GM23338 (cell line): Measurements from ENCODE around the gene PPP1R2. TPM values are rescaled to one million over a fixed set of nuclear protein-coding genes. Genes with fewer than 3 reads are reported as not detected.

Source experiments
- ATAC-seq: fragments of 200-7000 bp; cut with Tn5 transposase; 3 replicates; pipeline ENCODE4 v1.9.1; 2020
- DNase-seq: peaks from one replicate; pipeline ENCODE4 v3.0.0-alpha.2; 2015; ENCODE audit warnings: low spot score
- H2AFZ ChIP-seq: fragments of 200-600 bp; sonication (generic); 2 replicates; pipeline ENCODE4 v1.8.0; 2016; ENCODE audit warnings: antibody characterized with exemption, mild to moderate bottlenecking, moderate library complexity
- H3F3A ChIP-seq: fragments of 200-600 bp; sonication (generic); replicated peaks from 2 replicates; pipeline ENCODE4 v1.8.0; 2017; ENCODE audit warnings: antibody characterized with exemption, mixed run types, low read depth
- H3K27ac ChIP-seq: fragments of 200-600 bp; sonication (generic); 2 replicates; pipeline ENCODE4 v1.6.1; 2016; ENCODE audit warnings: low read depth
- H3K27me3 ChIP-seq: fragments of 200-600 bp; sonication (generic); 2 replicates; pipeline ENCODE4 v1.8.0; 2016; ENCODE audit warnings: mild to moderate bottlenecking, mixed run types, moderate library complexity; ENCODE audit not compliant: insufficient read depth
- H3K36me3 ChIP-seq: fragments of 200-600 bp; sonication (generic); 2 replicates; pipeline ENCODE4 v1.8.0; 2016; ENCODE audit warnings: mild to moderate bottlenecking; ENCODE audit not compliant: insufficient read depth
- H3K4me1 ChIP-seq: fragments of 200-600 bp; sonication (generic); 2 replicates; pipeline ENCODE4 v1.8.0; 2016; ENCODE audit warnings: mild to moderate bottlenecking, moderate library complexity; ENCODE audit not compliant: insufficient read depth
- H3K4me2 ChIP-seq: fragments of 200-600 bp; sonication (generic); 2 replicates; pipeline ENCODE4 v1.7.1; 2017; ENCODE audit warnings: mixed run types
- H3K4me3 ChIP-seq: fragments of 200-600 bp; sonication (generic); 2 replicates; pipeline ENCODE4 v1.6.1; 2016; ENCODE audit warnings: mixed run types
- H3K79me2 ChIP-seq: fragments of 200-600 bp; sonication (generic); replicated peaks from 2 replicates; pipeline ENCODE4 v1.8.0; 2017; ENCODE audit warnings: mild to moderate bottlenecking; ENCODE audit not compliant: insufficient read depth
- H3K9me2 ChIP-seq: fragments of 200-600 bp; sonication (generic); 2 replicates; pipeline ENCODE4 v1.8.0; 2017; ENCODE audit not compliant: insufficient read depth
- H4K20me1 ChIP-seq: fragments of 200-600 bp; sonication (generic); replicated peaks from 2 replicates; pipeline ENCODE4 v1.8.0; 2017; ENCODE audit warnings: mild to moderate bottlenecking; ENCODE audit not compliant: insufficient read depth
- H3K27ac Mint-ChIP-seq: 2 replicates; pipeline ENCODE4 v1.8.0; 2020; ENCODE audit warnings: inconsistent platforms, mild to moderate bottlenecking, moderate library complexity, mixed read lengths
- H3K27me3 Mint-ChIP-seq: 3 replicates; pipeline ENCODE4 v1.8.0; 2022; ENCODE audit warnings: low read depth, mild to moderate bottlenecking, moderate library complexity, mixed read lengths, inconsistent platforms; ENCODE audit not compliant: insufficient read depth, poor library complexity
- H3K36me3 Mint-ChIP-seq: 3 replicates; pipeline ENCODE4 v1.8.0; 2021; ENCODE audit warnings: low read depth, mild to moderate bottlenecking, inconsistent platforms, moderate library complexity, mixed read lengths
- H3K4me1 Mint-ChIP-seq: 3 replicates; pipeline ENCODE4 v1.8.0; 2020; ENCODE audit warnings: mild to moderate bottlenecking, inconsistent platforms, mixed read lengths
- H3K4me3 Mint-ChIP-seq: 3 replicates; pipeline ENCODE4 v1.8.0; 2021; ENCODE audit warnings: moderate library complexity, mild to moderate bottlenecking, inconsistent platforms, mixed read lengths
- H3K9me3 Mint-ChIP-seq: 3 replicates; pipeline ENCODE4 v1.8.0; 2020; ENCODE audit warnings: moderate library complexity, mild to moderate bottlenecking, inconsistent platforms, mixed read lengths
- CREB1 ChIP-seq: fragments of 250-450 bp; sonication (Bioruptor Pico); IDR thresholded peaks from 2 replicates; pipeline ENCODE4 v1.5.0; 2020; ENCODE audit warnings: low read depth, mild to moderate bottlenecking, moderate library complexity
- CTCF ChIP-seq, 2 experiments: fragments of 200-600 bp in 1 of 2; sonication (generic) in 1 of 2; conservative IDR thresholded peaks; 2 replicates each; pipeline versions ENCODE4 v1.5.1 to v1.6.1; 2016 to 2017; ENCODE audit warnings: antibody characterized with exemption in 2 of 2, low read depth in 2 of 2, mild to moderate bottlenecking in 2 of 2, moderate library complexity in 1 of 2
- ETS1 ChIP-seq: IDR thresholded peaks from 2 replicates; pipeline ENCODE4 v1.6.1; 2016; ENCODE audit warnings: antibody characterized with exemption
- EZH2 ChIP-seq: fragments of 200-600 bp; sonication (generic); IDR thresholded peaks from one replicate; pipeline ENCODE4 v1.8.0; 2017; ENCODE audit warnings: antibody characterized with exemption, mild to moderate bottlenecking, low read depth; ENCODE audit not compliant: unreplicated experiment
- EZH2phosphoT487 ChIP-seq: fragments of 200-600 bp; sonication (generic); IDR thresholded peaks from one replicate; pipeline ENCODE4 v1.8.1; 2018; ENCODE audit warnings: antibody characterized with exemption; ENCODE audit not compliant: unreplicated experiment
- JUNB ChIP-seq: IDR thresholded peaks from one replicate; pipeline ENCODE4 v1.6.1; 2016; ENCODE audit warnings: antibody characterized with exemption; ENCODE audit not compliant: unreplicated experiment
- POLR2AphosphoS5 ChIP-seq: IDR thresholded peaks from 2 replicates; pipeline ENCODE4 v1.6.1; 2016; ENCODE audit warnings: antibody characterized with exemption, low read depth
- REST ChIP-seq: IDR thresholded peaks from one replicate; pipeline ENCODE4 v1.6.1; 2018; ENCODE audit warnings: antibody characterized with exemption; ENCODE audit not compliant: unreplicated experiment
- ZNF114 ChIP-seq: fragments of 250-450 bp; sonication (Bioruptor Pico); IDR thresholded peaks from 2 replicates; pipeline ENCODE4 v1.5.0; 2020; ENCODE audit warnings: mild to moderate bottlenecking, moderate library complexity
- ZNF331 ChIP-seq: fragments of 250-450 bp; sonication (Bioruptor Pico); IDR thresholded peaks from 2 replicates; pipeline ENCODE4 v1.5.0; 2020; ENCODE audit warnings: low read depth, mild to moderate bottlenecking, moderate library complexity
- ZNF462 ChIP-seq: fragments of 250-450 bp; sonication (Bioruptor Pico); IDR thresholded peaks from 2 replicates; pipeline ENCODE4 v1.5.0; 2020; ENCODE audit warnings: mild to moderate bottlenecking, moderate library complexity
- polyA plus RNA-seq: library from polyadenylated mRNA; unstranded; fragments of >200 nt; fragmentation: Nextera tagmentation; extraction: Ambion mirVana; gene quantifications from 2 replicates; pipeline ENCODE4 v1.2.1, GENCODE V29; 2016
- total RNA-seq: library from RNA; depleted of rRNA; stranded (reverse); fragments of >200 nt; shearing (Covaris generic); gene quantifications from 2 replicates; pipeline ENCODE4 v1.2.3, GENCODE V29; 2014

The PPP1R2 gene
- total and polyA plus RNA-seq, 2 experiments from 2014 or later, result 45.9 to 46.8 TPM

- no peak overlapping the region for H2AFZ ChIP-seq
- H3K27me3 ChIP-seq, result no peaks in the 10 kb centered on the region
- Mint-ChIP-seq H3K4me1 (no peaks in the 10 kb centered on the region), H3K27ac (no peak overlapping the region), H3K27me3 (no peaks in the 10 kb centered on the region), H3K36me3 (peaks cover 3% of the 10 kb centered on the region; the same call in 1 of the 3 replicates), H3K9me3 (no peaks in the 10 kb centered on the region), H3K4me3 (no peak overlapping the region)
- no peaks in the 10 kb centered on the region for H3F3A ChIP-seq
- no peak overlapping the region for H3K4me3 ChIP-seq
- H3K4me2 ChIP-seq, result no peak overlapping the region
- no peak overlapping the region for H3K27ac ChIP-seq
- TF ChIP-seq REST (no peak), CREB1 (CRISPR knock-in tag) (no peak), CTCF (conservative IDR thresholded peaks at IDR 0.05; ENCODE audit: low read depth in 2 of 2) (no peak), EZH2 (no peak), JUNB (no peak), ZNF462 (no peak), EZH2phosphoT487 (no peak), ZNF331 (CRISPR knock-in tag) (no peak), ZNF114 (CRISPR knock-in tag) (no peak), POLR2AphosphoS5 (no peak), ETS1 (no peak)
- ATAC-seq, result no peak
- H3K79me2 ChIP-seq, result peaks cover 61% of the 10 kb centered on the region
- no peaks in the 10 kb centered on the region for H3K4me1 ChIP-seq
- no peaks in the 10 kb centered on the region for H3K9me2 ChIP-seq
- no peak for DNase-seq
- no peaks in the 10 kb centered on the region for H3K36me3 ChIP-seq
- peaks cover 18% of the 10 kb centered on the region for H4K20me1 ChIP-seq
These were observed 11.4 kb downstream of the PPP1R2 start for GRCh38 chr3:195531683-195532082.
